ENCODE data around the gene TICAM1.

DNA sequence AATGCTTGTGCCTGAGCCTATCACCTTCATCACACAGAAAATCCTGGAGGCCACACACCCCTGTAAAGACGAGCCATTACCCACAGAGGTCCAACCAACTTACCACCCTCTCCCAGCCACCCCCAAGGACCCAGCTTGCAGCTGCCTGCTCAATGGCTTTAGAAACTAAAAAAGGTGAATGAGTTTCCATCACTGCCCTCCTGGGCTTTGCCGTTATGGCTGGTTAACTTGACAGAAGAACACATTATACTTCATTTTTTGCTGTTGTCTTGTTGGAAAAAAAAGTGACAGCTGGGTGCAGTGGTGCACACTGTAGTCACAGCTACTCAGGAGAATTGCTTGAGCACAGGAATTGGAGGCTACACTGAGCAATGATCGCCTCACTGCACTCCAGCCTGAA, 57.4 kb downstream of the TICAM1 start:
- TF ChIP-seq, protein P1, sequence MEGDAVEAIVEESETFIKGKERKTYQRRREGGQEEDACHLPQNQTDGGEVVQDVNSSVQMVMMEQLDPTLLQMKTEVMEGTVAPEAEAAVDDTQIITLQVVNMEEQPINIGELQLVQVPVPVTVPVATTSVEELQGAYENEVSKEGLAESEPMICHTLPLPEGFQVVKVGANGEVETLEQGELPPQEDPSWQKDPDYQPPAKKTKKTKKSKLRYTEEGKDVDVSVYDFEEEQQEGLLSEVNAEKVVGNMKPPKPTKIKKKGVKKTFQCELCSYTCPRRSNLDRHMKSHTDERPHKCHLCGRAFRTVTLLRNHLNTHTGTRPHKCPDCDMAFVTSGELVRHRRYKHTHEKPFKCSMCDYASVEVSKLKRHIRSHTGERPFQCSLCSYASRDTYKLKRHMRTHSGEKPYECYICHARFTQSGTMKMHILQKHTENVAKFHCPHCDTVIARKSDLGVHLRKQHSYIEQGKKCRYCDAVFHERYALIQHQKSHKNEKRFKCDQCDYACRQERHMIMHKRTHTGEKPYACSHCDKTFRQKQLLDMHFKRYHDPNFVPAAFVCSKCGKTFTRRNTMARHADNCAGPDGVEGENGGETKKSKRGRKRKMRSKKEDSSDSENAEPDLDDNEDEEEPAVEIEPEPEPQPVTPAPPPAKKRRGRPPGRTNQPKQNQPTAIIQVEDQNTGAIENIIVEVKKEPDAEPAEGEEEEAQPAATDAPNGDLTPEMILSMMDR (IDR thresholded peaks at IDR 0.05 in 8 of 11, conservative IDR thresholded peaks at IDR 0.05 in 3 of 11): no peak
- TF ChIP-seq POLR2A (IDR thresholded peaks at IDR 0.05) (no peak), POLR2AphosphoS5 (IDR thresholded peaks at IDR 0.05) (no peak)
